GM23248 (cell line): Measurements from ENCODE around the gene KDM8. TPM values are rescaled to one million over a fixed set of nuclear protein-coding genes. Genes with fewer than 3 reads are reported as not detected.

Source experiments
- DNase-seq: peaks from one replicate; pipeline ENCODE4 v3.0.0-alpha.2; 2015
- H2AFZ ChIP-seq: fragments of 200-600 bp; sonication (generic); 2 replicates; pipeline ENCODE4 v1.6.1; 2016; ENCODE audit warnings: antibody characterized with exemption
- H3F3A ChIP-seq: fragments of 200-600 bp; sonication (generic); 2 replicates; pipeline ENCODE4 v1.6.1; 2016; ENCODE audit warnings: mild to moderate bottlenecking, antibody characterized with exemption, mixed run types; ENCODE audit not compliant: insufficient read depth
- H3K27ac ChIP-seq: fragments of 200-600 bp; sonication (generic); 2 replicates; pipeline ENCODE4 v1.5.1; 2016; ENCODE audit warnings: mild to moderate bottlenecking
- H3K27me3 ChIP-seq: fragments of 200-600 bp; sonication (generic); replicated peaks from 2 replicates; pipeline ENCODE4 v1.6.1; 2016; ENCODE audit warnings: mild to moderate bottlenecking; ENCODE audit not compliant: insufficient read depth
- H3K36me3 ChIP-seq: fragments of 200-600 bp; sonication (generic); 2 replicates; pipeline ENCODE4 v1.6.1; 2016; ENCODE audit warnings: low read depth, mild to moderate bottlenecking
- H3K4me1 ChIP-seq: fragments of 200-600 bp; sonication (generic); 2 replicates; pipeline ENCODE4 v1.6.1; 2016; ENCODE audit warnings: mild to moderate bottlenecking; ENCODE audit not compliant: insufficient read depth
- H3K4me2 ChIP-seq: fragments of 200-600 bp; sonication (generic); one replicate; pipeline ENCODE4 v1.6.1; 2016; ENCODE audit warnings: mild to moderate bottlenecking; ENCODE audit not compliant: unreplicated experiment
- H3K4me3 ChIP-seq: fragments of 200-600 bp; sonication (generic); 2 replicates; pipeline ENCODE4 v1.5.1; 2016; ENCODE audit warnings: mild to moderate bottlenecking
- H3K79me2 ChIP-seq: fragments of 200-600 bp; sonication (generic); 2 replicates; pipeline ENCODE4 v1.6.1; 2016; ENCODE audit warnings: mild to moderate bottlenecking; ENCODE audit not compliant: insufficient read depth
- H3K9ac ChIP-seq: fragments of 200-600 bp; sonication (generic); 2 replicates; pipeline ENCODE4 v1.6.1; 2016; ENCODE audit warnings: mild to moderate bottlenecking
- H3K9me2 ChIP-seq: fragments of 200-600 bp; sonication (generic); 2 replicates; pipeline ENCODE4 v1.6.1; 2016; ENCODE audit warnings: mixed run types, mild to moderate bottlenecking, moderate library complexity; ENCODE audit not compliant: insufficient read depth
- H3K9me3 ChIP-seq: fragments of 200-600 bp; sonication (generic); one replicate; pipeline ENCODE4 v1.6.1; 2017; ENCODE audit warnings: low read depth
- H4K20me1 ChIP-seq: fragments of 200-600 bp; sonication (generic); 2 replicates; pipeline ENCODE4 v1.6.0; 2016; ENCODE audit not compliant: insufficient read depth
- EZH2 ChIP-seq: fragments of 200-600 bp; sonication (generic); IDR thresholded peaks from 2 replicates; pipeline ENCODE4 v1.6.1; 2018; ENCODE audit warnings: antibody characterized with exemption, mild to moderate bottlenecking; ENCODE audit not compliant: insufficient read depth, poor library complexity, severe bottlenecking
- EZH2phosphoT487 ChIP-seq: fragments of 200-600 bp; sonication (generic); IDR thresholded peaks from 2 replicates; pipeline ENCODE4 v1.6.1; 2018; ENCODE audit warnings: antibody characterized with exemption, moderate library complexity, mild to moderate bottlenecking, low read depth; ENCODE audit not compliant: insufficient read depth
- WGBS, 2 experiments: methylation state at CpG; one replicate each; pipeline ENCODE4 v1.1.6; 2015 to 2017; ENCODE audit warnings: low lambda C conversion rate in 2 of 2, low coverage in 1 of 2; ENCODE audit errors: missing lambda C conversion rate in 2 of 2; 5-methylcytosine and 5-hydroxymethylcytosine counted together
- in situ Hi-C: fragments of 300-500 bp; cut with MboI; formaldehyde crosslinking; loops from 2 replicates; pipeline ENCODE4 v1.15.0; 2020
- polyA plus RNA-seq: library from polyadenylated mRNA; unstranded; fragments of >200 nt; fragmentation: Nextera tagmentation; extraction: Ambion mirVana; gene quantifications from 2 replicates; pipeline ENCODE4 v1.2.1, GENCODE V29; 2016
- total RNA-seq: library from RNA; depleted of rRNA; stranded (reverse); fragments of >200 nt; shearing (Covaris generic); gene quantifications from 2 replicates; pipeline ENCODE4 v1.2.3, GENCODE V29; 2014

KDM8 gene
- total and polyA plus RNA-seq, 2 experiments from 2014 or later = 2.5 to 3.5 TPM

- no peaks in the 10 kb centered on the region for H4K20me1 ChIP-seq
- no peaks in the 10 kb centered on the region for H3K79me2 ChIP-seq
- no peaks in the 10 kb centered on the region for H3K9me3 ChIP-seq
- no peaks in the 10 kb centered on the region for H3K27me3 ChIP-seq
- in situ Hi-C loops = no loop called here
- H3F3A ChIP-seq = peaks cover 21% of the 10 kb centered on the region
- no peaks in the 10 kb centered on the region for H3K9me2 ChIP-seq
- no peak for DNase-seq
- no peaks in the 10 kb centered on the region for H3K36me3 ChIP-seq
- no peak overlapping the region for H3K9ac ChIP-seq
- no peak for TF ChIP-seq EZH2
- no peak for TF ChIP-seq EZH2phosphoT487
- H3K4me2 ChIP-seq = no peak overlapping the region
- H2AFZ ChIP-seq = no peak overlapping the region
- H3K27ac ChIP-seq = no peak overlapping the region
- WGBS, 2 experiments = 96 to 97% methylated on average over 9 of the region's 9 CpGs
- H3K4me3 ChIP-seq = no peak overlapping the region
- peaks cover 24% of the 10 kb centered on the region for H3K4me1 ChIP-seq
Measured at GRCh38 chr16:27218756-27219155, 15.4 kb downstream of the KDM8 start.

GRCh38 chr16:27219161-27219560, 15.8 kb downstream of the KDM8 start:
- Histone ChIP-seq H3K79me2 (no peaks in the 10 kb centered on the region), H2AFZ (no peak overlapping the region), H3K27me3 (no peaks in the 10 kb centered on the region), H3K9me3 (no peaks in the 10 kb centered on the region), H3K4me1 (peaks cover 24% of the 10 kb centered on the region), H3K27ac (no peak overlapping the region), H3K9me2 (no peaks in the 10 kb centered on the region), H3K4me2 (no peak overlapping the region), H4K20me1 (no peaks in the 10 kb centered on the region), H3F3A (peaks cover 21% of the 10 kb centered on the region), H3K4me3 (no peak overlapping the region), H3K36me3 (no peaks in the 10 kb centered on the region), H3K9ac (no peak overlapping the region)
- TF ChIP-seq EZH2 (no peak), EZH2phosphoT487 (no peak)
- in situ Hi-C loops = no loop called here
- DNase-seq = no peak
- 71 to 72% methylated on average over 10 of the region's 10 CpGs for WGBS, 2 experiments

- in situ Hi-C loops = no loop called here
- no peaks in the 10 kb centered on the region for H3K79me2 ChIP-seq
- H3K9me3 ChIP-seq = no peaks in the 10 kb centered on the region
- H3F3A ChIP-seq = peaks cover 21% of the 10 kb centered on the region
- no peaks in the 10 kb centered on the region for H4K20me1 ChIP-seq
- no peak overlapping the region for H3K27ac ChIP-seq
- H3K4me1 ChIP-seq = peaks cover 24% of the 10 kb centered on the region
- H3K4me2 ChIP-seq = no peak overlapping the region
- no peaks in the 10 kb centered on the region for H3K9me2 ChIP-seq
- no peak for DNase-seq
- no peak overlapping the region for H3K4me3 ChIP-seq
- no peaks in the 10 kb centered on the region for H3K36me3 ChIP-seq
- 84 to 90% methylated on average over 9 of the region's 9 CpGs for WGBS, 2 experiments
- no peak for TF ChIP-seq EZH2phosphoT487
- no peak for TF ChIP-seq EZH2
- no peak overlapping the region for H3K9ac ChIP-seq
- no peaks in the 10 kb centered on the region for H3K27me3 ChIP-seq
- H2AFZ ChIP-seq = no peak overlapping the region
Measured at GRCh38 chr16:27220120-27220519, 16.8 kb downstream of the KDM8 start.

GRCh38 chr16:27220527-27220926, 17.2 kb downstream of the KDM8 start:
- H3K4me2 ChIP-seq = no peak overlapping the region
- H2AFZ ChIP-seq = no peak overlapping the region
- H4K20me1 ChIP-seq = no peaks in the 10 kb centered on the region
- H3K27me3 ChIP-seq = no peaks in the 10 kb centered on the region
- no peak overlapping the region for H3K9ac ChIP-seq
- H3K27ac ChIP-seq = no peak overlapping the region
- H3K9me3 ChIP-seq = no peaks in the 10 kb centered on the region
- no peaks in the 10 kb centered on the region for H3K36me3 ChIP-seq
- H3K4me1 ChIP-seq = peaks cover 24% of the 10 kb centered on the region
- WGBS, 2 experiments = 97 to 100% methylated on average over 8 of the region's 8 CpGs
- H3K79me2 ChIP-seq = no peaks in the 10 kb centered on the region
- in situ Hi-C loops = no loop called here
- peaks cover 21% of the 10 kb centered on the region for H3F3A ChIP-seq
- H3K9me2 ChIP-seq = no peaks in the 10 kb centered on the region
- no peak for TF ChIP-seq EZH2
- no peak for TF ChIP-seq EZH2phosphoT487
- no peak for DNase-seq
- no peak overlapping the region for H3K4me3 ChIP-seq

GRCh38 chr16:27220991-27221390, 17.7 kb downstream of the KDM8 start:
- Histone ChIP-seq H3K27me3 (no peaks in the 10 kb centered on the region), H3F3A (peaks cover 21% of the 10 kb centered on the region), H3K36me3 (no peaks in the 10 kb centered on the region), H4K20me1 (no peaks in the 10 kb centered on the region), H3K4me2 (no peak overlapping the region), H3K4me1 (peaks cover 24% of the 10 kb centered on the region), H3K9ac (no peak overlapping the region), H3K9me2 (no peaks in the 10 kb centered on the region), H3K4me3 (no peak overlapping the region), H2AFZ (no peak overlapping the region), H3K27ac (peak overlapping the region; percentile 98; the same call in 1 of the 2 replicates), H3K79me2 (no peaks in the 10 kb centered on the region), H3K9me3 (no peaks in the 10 kb centered on the region)
- TF ChIP-seq EZH2phosphoT487 (no peak), EZH2 (no peak)
- in situ Hi-C loops = no loop called here
- DNase-seq = no peak
- 92 to 93% methylated on average over 16 of the region's 16 CpGs for WGBS, 2 experiments
